HepG2 (cell line): ENCODE data around the gene KCTD6. TPM values are rescaled to one million over a fixed set of nuclear protein-coding genes. Genes with fewer than 3 reads are reported as not detected.

ENCODE experiments used
- CBX2 ChIP-seq, 2 experiments: fragments of 200-600 bp in 1 of 2; sonication (generic); formaldehyde crosslinking in 1 of 2; IDR thresholded peaks; 2 replicates each; pipeline versions ENCODE4 v1.7.0 to v1.8.1; 2018 to 2022; ENCODE audit warnings: low read depth in 2 of 2, low read length in 1 of 2, mild to moderate bottlenecking in 1 of 2, missing genetic modification reagents in 1 of 2
- GMEB1 ChIP-seq: sonication (generic); formaldehyde crosslinking; IDR thresholded peaks from 2 replicates; pipeline ENCODE4 v1.5.1; 2020; ENCODE audit warnings: missing genetic modification reagents, mild to moderate bottlenecking, borderline replicate concordance
- HIC2 ChIP-seq: sonication (generic); formaldehyde crosslinking; IDR thresholded peaks from 2 replicates; pipeline ENCODE4 v1.9.0; 2022; ENCODE audit warnings: low read depth, missing genetic modification reagents
- MAFK ChIP-seq, 2 experiments: IDR thresholded peaks in 1 of 2; conservative IDR thresholded peaks in 1 of 2; 2 replicates each; pipeline ENCODE4 v1.6.1; 2011; ENCODE audit warnings: improper control_type of control experiment in 2 of 2, low read length in 2 of 2
- MYPOP ChIP-seq: sonication (generic); formaldehyde crosslinking; IDR thresholded peaks from 2 replicates; pipeline ENCODE4 v1.8.1; 2023; ENCODE audit warnings: mild to moderate bottlenecking, moderate library complexity, missing genetic modification reagents
- SIX1 ChIP-seq: sonication (generic); formaldehyde crosslinking; IDR thresholded peaks from 2 replicates; pipeline ENCODE4 v1.4.0; 2020; ENCODE audit warnings: missing genetic modification reagents, borderline replicate concordance
- SP1 ChIP-seq, 2 experiments: fragments of 450-650 bp in 1 of 2; sonication (generic) in 1 of 2; formaldehyde crosslinking in 1 of 2; IDR thresholded peaks; 2 replicates each; pipeline versions ENCODE4 v1.4.0 to v1.6.1; 2016 to 2020; ENCODE audit warnings: missing genetic modification reagents in 1 of 2
- THAP9 ChIP-seq: sonication (generic); formaldehyde crosslinking; IDR thresholded peaks from 2 replicates; pipeline ENCODE4; 2020; ENCODE audit warnings: missing genetic modification reagents, mild to moderate bottlenecking, borderline replicate concordance
- TRIM24 ChIP-seq: sonication (generic); formaldehyde crosslinking; IDR thresholded peaks from 2 replicates; pipeline ENCODE4 v1.8.0; 2022; ENCODE audit warnings: mild to moderate bottlenecking, missing genetic modification reagents
- ZBTB37 ChIP-seq: sonication (generic); formaldehyde crosslinking; IDR thresholded peaks from 2 replicates; pipeline ENCODE4 v1.4.0; 2020; ENCODE audit warnings: mild to moderate bottlenecking, missing genetic modification reagents
- ZBTB42 ChIP-seq: sonication (generic); formaldehyde crosslinking; IDR thresholded peaks from 2 replicates; pipeline ENCODE4 v1.5.0; 2020; ENCODE audit warnings: mild to moderate bottlenecking, missing genetic modification reagents
- ZNF17 ChIP-seq: sonication (generic); formaldehyde crosslinking; IDR thresholded peaks from 2 replicates; pipeline ENCODE4 v1.5.0; 2020; ENCODE audit warnings: mild to moderate bottlenecking, missing genetic modification reagents
- ZNF292 ChIP-seq: sonication (generic); formaldehyde crosslinking; IDR thresholded peaks from 2 replicates; pipeline ENCODE4 v1.8.1; 2022; ENCODE audit warnings: mild to moderate bottlenecking, low read depth, missing genetic modification reagents, borderline replicate concordance
- ZNF451 ChIP-seq: sonication (generic); formaldehyde crosslinking; IDR thresholded peaks from 2 replicates; pipeline ENCODE4 v1.5.0; 2020; ENCODE audit warnings: mild to moderate bottlenecking, missing genetic modification reagents
- ZNF713 ChIP-seq: sonication (generic); formaldehyde crosslinking; IDR thresholded peaks from 2 replicates; pipeline ENCODE4 v1.4.0; 2020; ENCODE audit warnings: mild to moderate bottlenecking, missing genetic modification reagents
- ZNF816 ChIP-seq: sonication (generic); formaldehyde crosslinking; IDR thresholded peaks from 2 replicates; pipeline ENCODE4 v1.8.0; 2022; ENCODE audit warnings: missing genetic modification reagents, mild to moderate bottlenecking, borderline replicate concordance
- polyA plus RNA-seq, 8 experiments: library from polyadenylated mRNA; depleted of rRNA in 3 of 8; stranded (reverse) in 7 of 8; unstranded in 1 of 8; fragments of >200 nt; fragmentation: Illumina TruSeq in 4 of 8; extraction: Trizol in 4 of 8; gene quantifications; 2 replicates each; pipeline versions ENCODE4 v1.2.1 to v1.2.3, GENCODE V29; 2011 to 2016; ENCODE audit warnings: low read depth in 4 of 8, missing spikeins in 1 of 8, mixed read lengths in 1 of 8; ENCODE audit not compliant: insufficient read depth in 1 of 8
- total RNA-seq, 5 experiments: library from RNA; depleted of rRNA; stranded (reverse); fragments of >200 nt; fragmentation: Illumina TruSeq; extraction: Trizol; gene quantifications; 2 replicates each; pipeline ENCODE4 v1.2.3, GENCODE V29; 2016; ENCODE audit warnings: low read depth in 1 of 5

The KCTD6 gene
- total and polyA plus RNA-seq, 2 of the 13 experiments (the other 11 are each of a cell fraction or from before 2014, with no cell fraction given): 13.4 to 14.2 TPM

- TF ChIP-seq MAFK (conservative IDR thresholded peaks at IDR 0.05 in 1 of 2, IDR thresholded peaks at IDR 0.05 in 1 of 2; ENCODE audit: low read length in 2 of 2) (no peak), ZNF816 (peak; percentile 54; the same call in 1 of the 2 replicates), SP1 (IDR thresholded peaks at IDR 0.05) (no peak), SP1 (CRISPR knock-in tag; IDR thresholded peaks at IDR 0.05) (peak; percentile 25; the same call in 1 of the 2 replicates), ZBTB42 (no peak), CBX2 (IDR thresholded peaks at IDR 0.05; ENCODE audit: low read depth, low read length) (no peak), CBX2 (CRISPR knock-in tag; IDR thresholded peaks at IDR 0.05; ENCODE audit: low read depth) (0 out of 2 replicates have a peak, but pooled peaks have one; percentile 58), ZNF292 (CRISPR knock-in tag) (peak; percentile 69; the same call in 1 of the 2 replicates), GMEB1 (CRISPR knock-in tag) (no peak), ZBTB37 (CRISPR knock-in tag) (0 out of 2 replicates have a peak, but pooled peaks have one; percentile 41), THAP9 (CRISPR knock-in tag) (peak; percentile 18; the same call in 1 of the 2 replicates), ZNF713 (CRISPR knock-in tag) (peak; percentile 37; the same call in 1 of the 2 replicates), MYPOP (CRISPR knock-in tag) (0 out of 2 replicates have a peak, but pooled peaks have one; percentile 41), SIX1 (0 out of 2 replicates have a peak, but pooled peaks have one; percentile 22), HIC2 (CRISPR knock-in tag) (peak; percentile 65; the same call in 1 of the 2 replicates), ZNF451 (CRISPR knock-in tag) (peak; percentile 81), ZNF17 (CRISPR knock-in tag) (no peak), TRIM24 (no peak)
Measured at GRCh38 chr3:58520403-58521335, 28.8 kb downstream of the KCTD6 start (continued).
